Suppressor macrophage treated with lipopolysaccharide for 1 hour (primary cell): Measurements from ENCODE around the gene OR52H1.
"Not testable (repeated sequence)": the region's sequence is repeated elsewhere in the genome, so short reads cannot be mapped to it uniquely, and the experiment has no call there.

Experiments used
- DNase-seq, 3 donors: peaks; one replicate each; pipeline ENCODE4 v3.0.0-alpha.2; 2020 to 2022

OR52H1 gene

GRCh38 chr11:5548440-5548839, at the start of gene OR52H1:
Gene OR52H1, minus strand, starts transcription at chr11:5548540. Its CDS starts 3,035 bp downstream, at chr11:5545505.
- no peak for DNase-seq

- DNase-seq: no peak
Measured at GRCh38 chr11:5597953-5598352, 49.6 kb upstream of the OR52H1 start.

- peak; percentile 48 to 69 (median 65) for DNase-seq
Measured at GRCh38 chr11:5596607-5597201, 48.4 kb upstream of the OR52H1 start, which contains the start of gene TRIM6. Gene TRIM6, plus strand, starts transcription at chr11:5596637. Its CDS starts 261 bp downstream, at chr11:5596898.

GRCh38 chr11:5593146-5593545, 44.8 kb upstream of the OR52H1 start:
- DNase-seq: no peak

- DNase-seq: no peak
Measured at GRCh38 chr11:5592615-5593014, 44.3 kb upstream of the OR52H1 start.

GRCh38 chr11:5591613-5592012, 43.3 kb upstream of the OR52H1 start:
- no peak for DNase-seq

- DNase-seq: not testable (repeated sequence)
Measured at GRCh38 chr11:5589906-5590305, 41.6 kb upstream of the OR52H1 start.

GRCh38 chr11:5584458-5584857, 36.1 kb upstream of the OR52H1 start:
- DNase-seq: not testable (repeated sequence)

- DNase-seq: no peak
Measured at GRCh38 chr11:5581014-5581413, 32.7 kb upstream of the OR52H1 start.

GRCh38 chr11:5580577-5580976, 32.2 kb upstream of the OR52H1 start, which contains the start of gene OR52B6:
Gene OR52B6, plus strand, starts transcription at chr11:5580877. Its CDS starts 0 bp downstream, at chr11:5580877.
- no peak for DNase-seq

- no peak for DNase-seq
Measured at GRCh38 chr11:5577101-5577500, 28.8 kb upstream of the OR52H1 start.

- DNase-seq: no peak
Measured at GRCh38 chr11:5575152-5575551, 26.8 kb upstream of the OR52H1 start.

GRCh38 chr11:5574654-5575053, 26.3 kb upstream of the OR52H1 start:
- DNase-seq: no peak

GRCh38 chr11:5564259-5565019, 16.1 kb upstream of the OR52H1 start:
- DNase-seq: no peak

GRCh38 chr11:5557751-5558150, 9.4 kb upstream of the OR52H1 start:
- no peak for DNase-seq

- no peak for DNase-seq
Measured at GRCh38 chr11:5556596-5557188, 8.4 kb upstream of the OR52H1 start.

- no peak for DNase-seq
Measured at GRCh38 chr11:5553343-5553742, 5.0 kb upstream of the OR52H1 start.

- DNase-seq: peak in 1 of 3 donors; percentile 6
Measured at GRCh38 chr11:5550440-5551095, 2.2 kb upstream of the OR52H1 start.

GRCh38 chr11:5547982-5548381, 358 bp downstream of the OR52H1 start:
- DNase-seq: no peak

- DNase-seq: no peak
Measured at GRCh38 chr11:5546457-5546856, 1.9 kb downstream of the OR52H1 start.

GRCh38 chr11:5541427-5541826, 6.9 kb downstream of the OR52H1 start:
- DNase-seq: no peak

- no peak for DNase-seq
Measured at GRCh38 chr11:5536482-5536881, 11.9 kb downstream of the OR52H1 start.

- DNase-seq: peak in 1 of 3 donors; percentile 10
Measured at GRCh38 chr11:5534046-5534445, 14.3 kb downstream of the OR52H1 start.
